ENCODE results near the gene SULT2B1.
A peak's percentile ranks its signal among the peaks of the same experiment; 100 is the strongest.

- no peak for TF ChIP-seq CTCF (IDR thresholded peaks at IDR 0.05)
- TF ChIP-seq ESRRA (IDR thresholded peaks at IDR 0.05; ENCODE audit: borderline replicate concordance, low read length) = no peak
- TF ChIP-seq POLR2A (IDR thresholded peaks at IDR 0.05; ENCODE audit: low read length) = peak; percentile 22; the same call in 1 of the 2 replicates
- no peak for TF ChIP-seq PBX3 (IDR thresholded peaks at IDR 0.05)
- TF ChIP-seq BHLHE40 (IDR thresholded peaks at IDR 0.05; ENCODE audit: low read depth, low read length) = no peak
- no peak for TF ChIP-seq RAD21 (conservative IDR thresholded peaks at IDR 0.05 in 1 of 2, IDR thresholded peaks at IDR 0.05 in 1 of 2)
- TF ChIP-seq MAX (IDR thresholded peaks at IDR 0.05) = no peak
- TF ChIP-seq RFX5 (IDR thresholded peaks at IDR 0.05) = no peak
- TF ChIP-seq JUN (IDR thresholded peaks at IDR 0.05) = no peak
- no peak for TF ChIP-seq POLR2AphosphoS2 (conservative IDR thresholded peaks at IDR 0.05; ENCODE audit: low read length)
Measured at GRCh38 chr19:48646722-48647216, 94.8 kb downstream of the SULT2B1 start.

All from A549 (cell line).